Activated CD8-positive, alpha-beta T cell treated with anti-CD3 and anti-CD28 coated beads for 36 hours (primary cell): Measurements from ENCODE around the gene CELA2A. TPM values are rescaled to one million over a fixed set of nuclear protein-coding genes. Genes with fewer than 3 reads are reported as not detected.

Experiments used
- ATAC-seq: fragments of 200-7000 bp; cut with Tn5 transposase; one replicate; pipeline ENCODE4 v1.10.0; 2021; ENCODE audit warnings: mild to moderate bottlenecking, moderate library complexity
- CTCF ChIA-PET: fragments of 350-600 bp; sonication (Branson Sonifier 250); formaldehyde crosslinking; loops from one replicate; lab custom pipeline; 2021; ENCODE audit warnings: antibody characterized with exemption; lab: Charles Lee
- POLR2A ChIA-PET: fragments of 350-600 bp; sonication (Branson Sonifier 250); formaldehyde crosslinking; loops from one replicate; lab custom pipeline; 2021; ENCODE audit warnings: antibody characterized with exemption; lab: Charles Lee
- DNase-seq: peaks from one replicate; pipeline ENCODE4 v3.0.0-alpha.2; 2020
- H3K27ac Mint-ChIP-seq: one replicate; pipeline ENCODE4 v1.8.0; 2021; ENCODE audit warnings: mild to moderate bottlenecking, mixed read lengths
- H3K27me3 Mint-ChIP-seq: one replicate; pipeline ENCODE4 v1.8.0; 2021; ENCODE audit warnings: mixed read lengths
- H3K36me3 Mint-ChIP-seq: one replicate; pipeline ENCODE4 v1.8.0; 2021; ENCODE audit warnings: low read depth, mixed read lengths
- H3K4me1 Mint-ChIP-seq: one replicate; pipeline ENCODE4 v1.8.0; 2021; ENCODE audit warnings: low read depth, mixed read lengths
- H3K4me3 Mint-ChIP-seq: one replicate; pipeline ENCODE4 v1.8.0; 2021; ENCODE audit warnings: mild to moderate bottlenecking, moderate library complexity, mixed read lengths
- H3K9me3 Mint-ChIP-seq: one replicate; pipeline ENCODE4 v1.8.0; 2021; ENCODE audit warnings: mixed read lengths
- intact Hi-C: fragments of 100-400 bp; cut with micrococcal nuclease; formaldehyde crosslinking; loops from one replicate; pipeline ENCODE4 v1.10.0; 2022
- total RNA-seq, 2 experiments: library from RNA; stranded (reverse); gene quantifications; one replicate each; pipeline ENCODE4 v1.2.3, GENCODE V29; 2021
- TF ChIP-seq, protein P1 (sequence below): fragments of 200-600 bp; IDR thresholded peaks from one replicate; pipeline ENCODE4 v1.8.0; 2022; ENCODE audit warnings: antibody characterized with exemption, mild to moderate bottlenecking

The CELA2A gene
- total RNA-seq, 2 experiments from 2014 or later, result not detected

DNA sequence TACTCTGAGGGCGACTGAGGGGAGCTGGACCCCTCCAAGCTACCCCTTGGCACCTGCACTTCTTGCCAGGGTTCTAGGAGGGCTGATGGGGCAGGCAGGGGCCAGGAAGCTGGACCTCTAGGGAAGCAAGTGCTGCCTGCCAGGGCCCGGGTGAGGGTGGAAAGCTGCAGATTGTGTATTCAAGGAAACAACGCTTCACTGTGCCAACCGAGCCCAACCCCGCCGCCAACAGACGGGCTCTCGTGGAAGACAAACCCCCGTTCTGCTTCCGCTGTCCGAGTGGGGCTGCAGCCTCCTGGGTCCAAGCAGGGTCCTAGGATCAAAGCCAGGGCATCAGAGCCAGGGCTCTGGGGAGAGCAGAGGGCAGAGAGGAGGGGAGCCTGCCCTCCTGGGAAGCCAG, 43.7 kb upstream of the CELA2A start:
- ChIA-PET POLR2A (interaction anchor here (1.2 kb wide), 1 partner anchor 8 kb away, joined by 3 read pairs; no protein-coding TSS in a partner anchor), CTCF (interaction anchor here (1.8 kb wide), 1 partner anchor 89 kb away, joined by 7 read pairs; no protein-coding TSS in a partner anchor)
- H3K4me1 Mint-ChIP-seq, result peaks cover 61% of the 10 kb centered on the region
- TF ChIP-seq, protein P1, sequence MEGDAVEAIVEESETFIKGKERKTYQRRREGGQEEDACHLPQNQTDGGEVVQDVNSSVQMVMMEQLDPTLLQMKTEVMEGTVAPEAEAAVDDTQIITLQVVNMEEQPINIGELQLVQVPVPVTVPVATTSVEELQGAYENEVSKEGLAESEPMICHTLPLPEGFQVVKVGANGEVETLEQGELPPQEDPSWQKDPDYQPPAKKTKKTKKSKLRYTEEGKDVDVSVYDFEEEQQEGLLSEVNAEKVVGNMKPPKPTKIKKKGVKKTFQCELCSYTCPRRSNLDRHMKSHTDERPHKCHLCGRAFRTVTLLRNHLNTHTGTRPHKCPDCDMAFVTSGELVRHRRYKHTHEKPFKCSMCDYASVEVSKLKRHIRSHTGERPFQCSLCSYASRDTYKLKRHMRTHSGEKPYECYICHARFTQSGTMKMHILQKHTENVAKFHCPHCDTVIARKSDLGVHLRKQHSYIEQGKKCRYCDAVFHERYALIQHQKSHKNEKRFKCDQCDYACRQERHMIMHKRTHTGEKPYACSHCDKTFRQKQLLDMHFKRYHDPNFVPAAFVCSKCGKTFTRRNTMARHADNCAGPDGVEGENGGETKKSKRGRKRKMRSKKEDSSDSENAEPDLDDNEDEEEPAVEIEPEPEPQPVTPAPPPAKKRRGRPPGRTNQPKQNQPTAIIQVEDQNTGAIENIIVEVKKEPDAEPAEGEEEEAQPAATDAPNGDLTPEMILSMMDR, result no peak
- DNase-seq (no peak), ATAC-seq (no peak)
- H3K36me3 Mint-ChIP-seq, result peaks cover 26% of the 10 kb centered on the region
- no peak overlapping the region for H3K4me3 Mint-ChIP-seq
- H3K27ac Mint-ChIP-seq, result no peak overlapping the region
- H3K9me3 Mint-ChIP-seq, result no peaks in the 10 kb centered on the region
- intact Hi-C loops, result no loop called here
- H3K27me3 Mint-ChIP-seq, result peaks cover 6% of the 10 kb centered on the region

DNA sequence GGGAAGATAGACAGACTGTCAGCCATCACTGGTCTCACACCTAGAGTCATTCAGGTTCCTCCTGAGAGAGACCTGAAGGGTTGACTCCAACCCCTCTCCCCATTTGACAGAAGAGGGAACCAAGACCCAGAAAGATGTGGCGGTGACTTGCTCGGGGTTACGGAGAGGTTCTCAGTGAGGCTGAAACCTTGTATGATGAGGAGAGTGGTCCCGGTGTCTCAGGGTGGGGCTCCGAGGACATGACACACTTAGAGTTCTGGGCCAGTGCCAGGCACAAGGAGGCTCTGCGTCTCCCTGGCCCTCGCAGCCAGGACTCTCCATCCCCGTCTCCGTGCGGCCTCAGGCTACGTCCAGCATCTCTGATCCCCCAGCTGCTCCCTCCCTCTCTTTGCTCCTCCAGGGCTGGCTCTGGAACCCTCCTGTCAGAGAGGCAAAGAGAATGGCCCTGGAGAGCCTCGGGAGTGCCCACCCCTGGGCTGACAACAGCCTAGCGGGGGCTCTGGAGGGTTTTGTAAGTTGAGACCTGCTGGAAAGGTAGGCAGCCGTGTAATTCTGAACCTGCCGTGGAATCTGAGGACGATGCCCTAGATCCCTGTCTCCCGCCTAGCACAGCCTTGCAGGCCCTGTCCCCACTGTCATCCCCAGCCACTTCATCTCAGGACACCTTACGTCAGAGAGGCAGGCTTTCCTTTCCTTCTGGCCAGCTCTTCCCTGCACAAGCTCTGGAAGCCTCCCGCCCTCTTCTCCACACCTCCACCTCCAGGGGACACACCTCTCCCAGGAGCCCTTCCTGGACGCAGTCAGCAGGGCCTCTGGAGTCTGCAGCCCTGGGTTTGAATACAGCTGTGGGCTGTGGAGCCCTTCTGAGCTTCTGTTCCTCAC, 42.7 kb upstream of the CELA2A start:
- Mint-ChIP-seq H3K4me1 (peaks cover 65% of the 10 kb centered on the region), H3K9me3 (no peaks in the 10 kb centered on the region), H3K36me3 (peaks cover 26% of the 10 kb centered on the region), H3K4me3 (no peak overlapping the region), H3K27ac (no peak overlapping the region), H3K27me3 (peaks cover 3% of the 10 kb centered on the region)
- ChIA-PET CTCF (no interaction called here), POLR2A (interaction anchor here (0.7 to 1.4 kb wide), 2 partner anchors 10 to 58 kb away, joined by 3 to 5 read pairs; no protein-coding TSS in a partner anchor)
- intact Hi-C loops, result no loop called here
- no peak for DNase-seq
- TF ChIP-seq, protein P1, result no peak
- no peak for ATAC-seq

DNA sequence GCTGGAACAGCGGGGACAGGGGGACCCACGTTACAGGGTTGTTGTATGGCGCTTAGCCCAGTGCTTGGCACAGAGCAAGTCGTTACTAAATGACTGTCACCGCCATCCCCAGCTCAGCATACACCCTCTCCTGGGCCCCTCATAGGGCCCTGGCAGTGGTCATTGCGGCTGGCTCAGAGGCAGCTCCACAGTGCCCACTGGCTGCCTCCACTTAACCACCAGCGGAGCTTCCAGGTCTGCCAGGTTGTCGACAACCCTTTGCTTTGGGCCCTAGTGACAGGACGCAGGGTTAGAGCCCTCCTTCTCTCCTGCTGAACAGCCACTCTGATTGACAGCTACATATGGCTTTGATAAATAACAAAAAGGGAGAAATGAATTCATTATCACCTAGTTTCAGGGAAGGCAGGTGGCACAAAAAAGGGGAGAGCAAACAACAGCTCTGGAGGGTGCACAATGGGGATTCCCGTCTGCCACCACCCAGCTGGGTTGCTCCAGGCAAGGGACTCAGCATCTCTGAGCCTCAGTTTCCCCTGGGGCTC, 42.0 kb upstream of the CELA2A start:
- no peak overlapping the region for H3K27ac Mint-ChIP-seq
- H3K27me3 Mint-ChIP-seq, result no peaks in the 10 kb centered on the region
- ChIA-PET CTCF (no interaction called here), POLR2A (interaction anchor here (0.6 to 2.9 kb wide), 4 partner anchors 9 to 59 kb away, joined by 3 to 11 read pairs (median 4); no protein-coding TSS in a partner anchor)
- DNase-seq (no peak), ATAC-seq (no peak)
- H3K4me1 Mint-ChIP-seq, result peaks cover 61% of the 10 kb centered on the region
- H3K36me3 Mint-ChIP-seq, result peaks cover 26% of the 10 kb centered on the region
- intact Hi-C loops, result no loop called here
- H3K9me3 Mint-ChIP-seq, result no peaks in the 10 kb centered on the region
- no peak overlapping the region for H3K4me3 Mint-ChIP-seq
- TF ChIP-seq, protein P1, result no peak

DNA sequence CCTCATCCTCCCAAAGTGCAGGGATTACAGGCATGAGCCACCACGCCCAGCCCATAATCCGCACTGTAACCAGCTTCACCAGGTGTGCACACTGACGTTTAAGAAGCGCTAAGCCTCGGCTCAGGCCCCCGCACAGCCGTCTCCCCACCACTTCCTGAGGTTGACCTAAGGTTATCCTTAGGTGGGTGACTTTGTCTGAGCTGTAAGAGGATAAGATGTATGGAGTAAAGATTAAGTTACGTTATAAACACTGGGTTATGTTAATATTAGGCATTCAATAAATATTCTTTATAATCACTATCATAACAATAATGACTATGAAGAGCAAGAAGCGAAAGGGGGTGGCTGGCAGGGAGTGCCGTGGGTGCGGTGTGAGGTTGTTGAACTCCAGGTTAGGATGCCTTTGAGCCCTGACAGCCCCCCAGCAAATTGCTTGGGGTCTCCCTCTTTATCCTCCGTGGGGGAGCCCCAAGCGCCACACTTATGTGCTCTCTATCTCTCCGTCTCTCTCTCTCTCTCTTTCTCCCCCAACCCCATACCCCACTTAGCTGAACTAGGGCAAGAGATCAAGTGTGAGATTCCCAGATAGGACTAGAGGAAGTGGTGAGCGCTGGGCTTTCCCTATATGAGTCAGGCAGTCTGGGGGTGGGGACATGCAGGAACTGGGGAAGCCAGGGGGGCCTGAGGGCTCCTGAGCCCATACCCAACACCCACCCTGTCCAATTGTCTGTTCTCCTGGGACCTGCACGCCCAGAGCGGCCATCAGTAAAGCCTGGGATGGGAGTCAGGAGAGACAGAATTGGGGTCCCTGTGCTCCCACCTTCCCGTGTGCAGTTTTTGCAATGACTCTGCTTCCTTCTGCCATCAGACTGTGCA, 39.2 kb upstream of the CELA2A start:
- peak overlapping the region; percentile 21 for H3K27ac Mint-ChIP-seq
- H3K4me1 Mint-ChIP-seq, result peaks cover 54% of the 10 kb centered on the region
- peak overlapping the region; percentile 44 for H3K4me3 Mint-ChIP-seq
- H3K36me3 Mint-ChIP-seq, result peaks cover 30% of the 10 kb centered on the region
- ChIA-PET CTCF (interaction anchor here (0.9 to 1.3 kb wide), 2 partner anchors 10 to 94 kb away, joined by 3 to 4 read pairs; no protein-coding TSS in a partner anchor), POLR2A (interaction anchor here (0.6 to 2.9 kb wide), 4 partner anchors 10 to 399 kb away, joined by 3 to 11 read pairs (median 4); no protein-coding TSS in a partner anchor)
- ATAC-seq (peak; percentile 64), DNase-seq (peak; percentile 77)
- H3K27me3 Mint-ChIP-seq, result no peaks in the 10 kb centered on the region
- TF ChIP-seq, protein P1, result no peak
- H3K9me3 Mint-ChIP-seq, result no peaks in the 10 kb centered on the region
- intact Hi-C loops, result no loop called here
